Measurements from ENCODE around the gene STK24.
"Not testable (repeated sequence)": the region's sequence is repeated elsewhere in the genome, so short reads cannot be mapped to it uniquely, and the experiment has no call there.

STK24 gene

GRCh38 chr13:98576963-98577835 is at the start of gene STK24:
Gene STK24, minus strand, starts transcription at chr13:98577107. Its CDS starts 321 bp downstream, at chr13:98576786.
- DNase-seq (ENCODE audit: low read depth), result no peak

GRCh38 chr13:98626298-98626935 is 49.5 kb upstream of the STK24 start:
- no peak for DNase-seq (ENCODE audit: low read depth)

GRCh38 chr13:98624589-98624988 is 47.7 kb upstream of the STK24 start:
- not testable (repeated sequence) for DNase-seq (ENCODE audit: low read depth)

GRCh38 chr13:98622931-98623331 is 46.0 kb upstream of the STK24 start:
- DNase-seq (ENCODE audit: low read depth), result no peak

GRCh38 chr13:98619556-98619955 is 42.6 kb upstream of the STK24 start:
- DNase-seq (ENCODE audit: low read depth), result no peak

- DNase-seq (ENCODE audit: low read depth), result not testable (repeated sequence)
Measured at GRCh38 chr13:98615595-98615994, 38.7 kb upstream of the STK24 start.

- DNase-seq (ENCODE audit: low read depth), result no peak
Measured at GRCh38 chr13:98613591-98613990, 36.7 kb upstream of the STK24 start.

- DNase-seq (ENCODE audit: low read depth), result no peak
Measured at GRCh38 chr13:98609756-98610155, 32.8 kb upstream of the STK24 start.

- no peak for DNase-seq (ENCODE audit: low read depth)
Measured at GRCh38 chr13:98606296-98606695, 29.4 kb upstream of the STK24 start.

- no peak for DNase-seq (ENCODE audit: low read depth)
Measured at GRCh38 chr13:98599502-98600328, 22.8 kb upstream of the STK24 start.

- no peak for DNase-seq (ENCODE audit: low read depth)
Measured at GRCh38 chr13:98598043-98598442, 21.1 kb upstream of the STK24 start.

GRCh38 chr13:98595134-98595533 is 18.2 kb upstream of the STK24 start:
- no peak for DNase-seq (ENCODE audit: low read depth)

GRCh38 chr13:98592362-98592732 is 15.4 kb upstream of the STK24 start:
- no peak for DNase-seq (ENCODE audit: low read depth)

- DNase-seq (ENCODE audit: low read depth), result no peak
Measured at GRCh38 chr13:98591721-98592361, 14.9 kb upstream of the STK24 start.

GRCh38 chr13:98590471-98590870 is 13.6 kb upstream of the STK24 start:
- not testable (repeated sequence) for DNase-seq (ENCODE audit: low read depth)

- not testable (repeated sequence) for DNase-seq (ENCODE audit: low read depth)
Measured at GRCh38 chr13:98589516-98589915, 12.6 kb upstream of the STK24 start.

GRCh38 chr13:98586400-98587345 is 9.8 kb upstream of the STK24 start:
- no peak for DNase-seq (ENCODE audit: low read depth)

- no peak for DNase-seq (ENCODE audit: low read depth)
Measured at GRCh38 chr13:98585946-98586345, 9.0 kb upstream of the STK24 start.

GRCh38 chr13:98585398-98585754 is 8.5 kb upstream of the STK24 start:
- DNase-seq (ENCODE audit: low read depth), result no peak

GRCh38 chr13:98584668-98585397 is 7.9 kb upstream of the STK24 start:
- DNase-seq (ENCODE audit: low read depth), result no peak

Measured in non-pigmented ciliary epithelial cell (primary cell).